ENCODE measurements around the gene KIRREL2. TPM values are rescaled to one million over a fixed set of nuclear protein-coding genes. Genes with fewer than 3 reads are reported as not detected.
"Not testable (repeated sequence)": the region's sequence is repeated elsewhere in the genome, so short reads cannot be mapped to it uniquely, and the experiment has no call there.

KIRREL2 gene
- total and polyA plus RNA-seq, 2 of the 8 experiments (the other 6 are each of a cell fraction or from before 2014, with no cell fraction given): 2.4 to 4.6 TPM

GRCh38 chr19:35836096-35836495 is 20.6 kb upstream of the KIRREL2 start:
- not testable (repeated sequence) for H3K56ac ChIP-seq (replicated peaks; ENCODE audit: insufficient read length, low read depth, low read length); H3K23ac ChIP-seq (ENCODE audit: insufficient read length); H2AFZ ChIP-seq (ENCODE audit: low read length); H3K18ac ChIP-seq (ENCODE audit: extremely low read depth, low read length); DNase-seq (ENCODE audit: low read depth in 1 of 2, low spot score in 2 of 2); H3K4me2 ChIP-seq (ENCODE audit: insufficient read depth in 1 of 2, low read depth in 2 of 2, low read length in 2 of 2); H3K27me3 ChIP-seq (replicated peaks in 1 of 4; ENCODE audit: control insufficient read depth in 3 of 4, extremely low read depth in 1 of 4, insufficient read depth in 3 of 4, low read length in 3 of 4); H4K91ac ChIP-seq (replicated peaks; ENCODE audit: insufficient read length, low read length); H3K9ac ChIP-seq (replicated peaks in 1 of 4; ENCODE audit: extremely low read depth in 1 of 4, low read depth in 3 of 4, low read length in 3 of 4); FAIRE-seq; H3K4me1 ChIP-seq (replicated peaks in 1 of 4; ENCODE audit: control insufficient read depth in 3 of 4, insufficient read depth in 4 of 4, low read length in 3 of 4); H2BK5ac ChIP-seq (ENCODE audit: low read depth, low read length); H3K27ac ChIP-seq (ENCODE audit: low read depth, low read length); H2BK12ac ChIP-seq (ENCODE audit: low read depth, low read length); H2BK20ac ChIP-seq (ENCODE audit: low read length); H3K4me3 ChIP-seq (ENCODE audit: extremely low read depth in 1 of 4, insufficient read depth in 2 of 4, low read depth in 3 of 4, low read length in 4 of 4); H2BK15ac ChIP-seq (ENCODE audit: low read length); H3K79me1 ChIP-seq (ENCODE audit: low read depth, low read length); H2AK5ac ChIP-seq (ENCODE audit: low read depth, low read length); H3K79me2 ChIP-seq (ENCODE audit: control insufficient read depth in 1 of 2, insufficient read depth in 2 of 2, low read length in 2 of 2); H3K36me3 ChIP-seq (ENCODE audit: control insufficient read depth in 2 of 4, insufficient read depth in 4 of 4, low read length in 3 of 4); H3K4ac ChIP-seq (replicated peaks; ENCODE audit: insufficient read length, low read depth, low read length); H3K9me3 ChIP-seq (ENCODE audit: insufficient read depth in 2 of 2, low read depth in 1 of 2, low read length in 1 of 2); H4K20me1 ChIP-seq (replicated peaks in 1 of 2; ENCODE audit: control insufficient read depth in 1 of 2, insufficient read depth in 2 of 2, low read length in 2 of 2); H3K23me2 ChIP-seq (ENCODE audit: low read depth, low read length); H2BK120ac ChIP-seq (replicated peaks; ENCODE audit: low read depth, low read length); H4K5ac ChIP-seq (ENCODE audit: insufficient read length, low read depth, low read length); H4K8ac ChIP-seq (ENCODE audit: extremely low read depth, insufficient read depth, low read length); H3K14ac ChIP-seq (ENCODE audit: insufficient read length)
- WGBS, 2 experiments (ENCODE audit: extremely low coverage in 1 of 2, insufficient coverage in 1 of 2, insufficient read length in 1 of 2, insufficient replicate concordance in 2 of 2, low coverage in 1 of 2, low lambda C conversion rate in 2 of 2, missing lambda C conversion rate in 1 of 2): 81% methylated on average over 9 of the region's 11 CpGs; no CpG with 5 or more reads in 1 of the 2 experiments
- ChIA-PET POLR2A (ENCODE audit: partially characterized antibody) (interaction anchor here (1.3 kb wide), 1 partner anchor 64 kb away, joined by 4 read pairs; no protein-coding TSS in a partner anchor), CTCF (ENCODE audit: partially characterized antibody) (interaction anchor here (0.6 to 2.6 kb wide), 6 partner anchors 8 to 99 kb away, joined by 3 to 11 read pairs (median 3); no protein-coding TSS in a partner anchor)

Data from H1 (cell line).